Measurements from ENCODE around the gene ITPR3. TPM values are rescaled to one million over a fixed set of nuclear protein-coding genes. Genes with fewer than 3 reads are reported as not detected.
A peak's percentile ranks its signal among the peaks of the same experiment; 100 is the strongest.

ITPR3 gene
- total RNA-seq, 2 experiments from 2014 or later, result 56.6 to 83.5 TPM

GRCh38 chr6:33671744-33672072 is 50.6 kb downstream of the ITPR3 start:
- peaks cover 100% of the 10 kb centered on the region for H3K36me3 ChIP-seq (ENCODE audit: insufficient read depth, low read length)
- H4K20me1 ChIP-seq (ENCODE audit: insufficient read depth, low read length), result no peaks in the 10 kb centered on the region
- no peak for DNase-seq (ENCODE audit: low spot score)
- no peaks in the 10 kb centered on the region for H3K79me2 ChIP-seq (ENCODE audit: insufficient read depth, low read depth, low read length)
- TF ChIP-seq CTCF (conservative IDR thresholded peaks at IDR 0.05; ENCODE audit: low read length) (no peak), EZH2phosphoT487 (IDR thresholded peaks at IDR 0.05; ENCODE audit: borderline replicate concordance, low read depth, low read length) (no peak)
- no peak overlapping the region for H2AFZ ChIP-seq (ENCODE audit: low read length)
- H3K27ac ChIP-seq (ENCODE audit: low read depth, low read length, poor library complexity, severe bottlenecking), result no peak overlapping the region
- BruUV-seq (replicated peaks), result no TSS peak
- intact Hi-C loops (cut with micrococcal nuclease; ENCODE audit: unreplicated experiment), result no loop called here
- POLR2A ChIA-PET, result no interaction called here
- no peak overlapping the region for H3K4me3 ChIP-seq (ENCODE audit: low read depth, low read length, poor library complexity, severe bottlenecking)
- peaks cover 6% of the 10 kb centered on the region for H3K4me1 ChIP-seq (ENCODE audit: insufficient read depth, low read length, poor library complexity, severe bottlenecking)
- H3K9me2 ChIP-seq (ENCODE audit: insufficient read depth, low read length), result no peaks in the 10 kb centered on the region
- H3K9me3 ChIP-seq (ENCODE audit: low read length), result no peaks in the 10 kb centered on the region
- CTCF ChIA-PET (ENCODE audit: unreplicated experiment), result interaction anchor here (0.8 kb wide), 1 partner anchor 50 kb away, joined by 5 read pairs; no protein-coding TSS in a partner anchor
- H3K4me2 ChIP-seq (ENCODE audit: low read length), result no peak overlapping the region

GRCh38 chr6:33672808-33673207 is 51.7 kb downstream of the ITPR3 start:
- intact Hi-C loops (cut with micrococcal nuclease; ENCODE audit: unreplicated experiment), result no loop called here
- ChIA-PET CTCF (ENCODE audit: unreplicated experiment) (no interaction called here), POLR2A (no interaction called here)
- Histone ChIP-seq H3K79me2 (ENCODE audit: insufficient read depth, low read depth, low read length) (no peaks in the 10 kb centered on the region), H3K27ac (ENCODE audit: low read depth, low read length, poor library complexity, severe bottlenecking) (no peak overlapping the region), H3K4me1 (ENCODE audit: insufficient read depth, low read length, poor library complexity, severe bottlenecking) (peaks cover 6% of the 10 kb centered on the region), H3K36me3 (ENCODE audit: insufficient read depth, low read length) (peaks cover 100% of the 10 kb centered on the region), H2AFZ (ENCODE audit: low read length) (no peak overlapping the region), H3K9me2 (ENCODE audit: insufficient read depth, low read length) (no peaks in the 10 kb centered on the region), H3K9me3 (ENCODE audit: low read length) (no peaks in the 10 kb centered on the region), H3K4me2 (ENCODE audit: low read length) (no peak overlapping the region), H3K4me3 (ENCODE audit: low read depth, low read length, poor library complexity, severe bottlenecking) (no peak overlapping the region), H4K20me1 (ENCODE audit: insufficient read depth, low read length) (no peaks in the 10 kb centered on the region)
- TF ChIP-seq EZH2phosphoT487 (IDR thresholded peaks at IDR 0.05; ENCODE audit: borderline replicate concordance, low read depth, low read length), result no peak
- peak; percentile 44 for TF ChIP-seq CTCF (conservative IDR thresholded peaks at IDR 0.05; ENCODE audit: low read length)
- DNase-seq (ENCODE audit: low spot score), result peak; percentile 43
- no TSS peak for BruUV-seq (replicated peaks)

GRCh38 chr6:33673851-33674250 is 52.7 kb downstream of the ITPR3 start:
- no peaks in the 10 kb centered on the region for H4K20me1 ChIP-seq (ENCODE audit: insufficient read depth, low read length)
- POLR2A ChIA-PET, result no interaction called here
- TF ChIP-seq EZH2phosphoT487 (IDR thresholded peaks at IDR 0.05; ENCODE audit: borderline replicate concordance, low read depth, low read length), result no peak
- TF ChIP-seq CTCF (conservative IDR thresholded peaks at IDR 0.05; ENCODE audit: low read length), result no peak
- no peak overlapping the region for H2AFZ ChIP-seq (ENCODE audit: low read length)
- CTCF ChIA-PET (ENCODE audit: unreplicated experiment), result no interaction called here
- H3K27ac ChIP-seq (ENCODE audit: low read depth, low read length, poor library complexity, severe bottlenecking), result no peak overlapping the region
- H3K79me2 ChIP-seq (ENCODE audit: insufficient read depth, low read depth, low read length), result no peaks in the 10 kb centered on the region
- H3K4me1 ChIP-seq (ENCODE audit: insufficient read depth, low read length, poor library complexity, severe bottlenecking), result peaks cover under 1% of the 10 kb centered on the region
- no peak overlapping the region for H3K4me2 ChIP-seq (ENCODE audit: low read length)
- no peaks in the 10 kb centered on the region for H3K9me2 ChIP-seq (ENCODE audit: insufficient read depth, low read length)
- H3K4me3 ChIP-seq (ENCODE audit: low read depth, low read length, poor library complexity, severe bottlenecking), result no peak overlapping the region
- intact Hi-C loops (cut with micrococcal nuclease; ENCODE audit: unreplicated experiment), result no loop called here
- H3K36me3 ChIP-seq (ENCODE audit: insufficient read depth, low read length), result peaks cover 100% of the 10 kb centered on the region
- BruUV-seq (replicated peaks), result no TSS peak
- no peak for DNase-seq (ENCODE audit: low spot score)
- no peaks in the 10 kb centered on the region for H3K9me3 ChIP-seq (ENCODE audit: low read length)
